ENCODE data around the gene THAP4.

THAP4 gene

GRCh38 chr2:241637795-241638660 lies 1.1 kb upstream of the THAP4 start:
- no peak for DNase-seq

- no peak for DNase-seq
Measured at GRCh38 chr2:241636182-241637017, 558 bp downstream of the THAP4 start.

GRCh38 chr2:241635756-241636155 lies 1.2 kb downstream of the THAP4 start:
- no peak for DNase-seq

- DNase-seq: no peak
Measured at GRCh38 chr2:241633561-241633960, 3.4 kb downstream of the THAP4 start.

GRCh38 chr2:241632478-241633325 lies 4.3 kb downstream of the THAP4 start:
- no peak for DNase-seq

- DNase-seq: no peak
Measured at GRCh38 chr2:241629762-241630435, 7.1 kb downstream of the THAP4 start.

- DNase-seq: no peak
Measured at GRCh38 chr2:241627675-241628074, 9.3 kb downstream of the THAP4 start.

GRCh38 chr2:241620419-241620769 lies 16.6 kb downstream of the THAP4 start:
- DNase-seq: no peak

- DNase-seq: no peak
Measured at GRCh38 chr2:241619597-241620418, 17.1 kb downstream of the THAP4 start.

- no peak for DNase-seq
Measured at GRCh38 chr2:241618829-241619228, 18.1 kb downstream of the THAP4 start.

GRCh38 chr2:241618296-241618805 lies 18.6 kb downstream of the THAP4 start:
- no peak for DNase-seq

GRCh38 chr2:241617431-241618154 lies 19.4 kb downstream of the THAP4 start:
- peak; percentile 34 for DNase-seq

- DNase-seq: no peak
Measured at GRCh38 chr2:241616168-241617125, 20.5 kb downstream of the THAP4 start.

- no peak for DNase-seq
Measured at GRCh38 chr2:241615522-241616052, 21.4 kb downstream of the THAP4 start.

- DNase-seq: no peak
Measured at GRCh38 chr2:241615041-241615440, 21.9 kb downstream of the THAP4 start.

- no peak for DNase-seq
Measured at GRCh38 chr2:241613017-241613780, 23.8 kb downstream of the THAP4 start.

GRCh38 chr2:241612156-241613016 lies 24.6 kb downstream of the THAP4 start:
- DNase-seq: peak; percentile 53
